GM06990 (cell line): ENCODE measurements around the gene EIF3CL.
"Not testable (repeated sequence)": the region's sequence is repeated elsewhere in the genome, so short reads cannot be mapped to it uniquely, and the experiment has no call there.

Experiments
- DNase-seq: peaks from one replicate; pipeline ENCODE4 v3.0.0-alpha.2; 2011; ENCODE audit not compliant: insufficient read length; ENCODE audit errors: extremely low read depth
- H3K27me3 ChIP-seq: replicated peaks from 2 replicates; pipeline ENCODE4 v1.6.0; 2011; ENCODE audit warnings: low read length; ENCODE audit not compliant: control insufficient read depth, insufficient read depth
- H3K36me3 ChIP-seq: 2 replicates; pipeline ENCODE4 v1.5.1; 2011; ENCODE audit warnings: low read length; ENCODE audit not compliant: control insufficient read depth, insufficient read depth
- H3K4me3 ChIP-seq: replicated peaks from 2 replicates; pipeline ENCODE4 v1.5.1; 2011; ENCODE audit warnings: low read depth, mild to moderate bottlenecking, control low read depth, low read length

EIF3CL gene

GRCh38 chr16:28377108-28377625, 26.5 kb downstream of the EIF3CL start:
- H3K27me3 ChIP-seq, H3K4me3 ChIP-seq, DNase-seq, H3K36me3 ChIP-seq: not testable (repeated sequence)

GRCh38 chr16:28375115-28375514, 28.5 kb downstream of the EIF3CL start:
- H3K36me3 ChIP-seq, H3K4me3 ChIP-seq, DNase-seq, H3K27me3 ChIP-seq: not testable (repeated sequence)

- not testable (repeated sequence) for DNase-seq, H3K4me3 ChIP-seq, H3K36me3 ChIP-seq, H3K27me3 ChIP-seq
Measured at GRCh38 chr16:28374281-28374680, 29.4 kb downstream of the EIF3CL start.

- H3K36me3 ChIP-seq, DNase-seq, H3K4me3 ChIP-seq: not testable (repeated sequence)
Measured at GRCh38 chr16:28367926-28368325, 35.7 kb downstream of the EIF3CL start.

GRCh38 chr16:28364268-28365173, 39.1 kb downstream of the EIF3CL start:
- not testable (repeated sequence) for DNase-seq, H3K36me3 ChIP-seq, H3K4me3 ChIP-seq, H3K27me3 ChIP-seq

More at GRCh38 chr16:28367926-28368325, 35.7 kb downstream of the EIF3CL start:
- not testable (repeated sequence) for H3K27me3 ChIP-seq

- not testable (repeated sequence) for H3K4me3 ChIP-seq, H3K27me3 ChIP-seq, H3K36me3 ChIP-seq, DNase-seq
Measured at GRCh38 chr16:28363408-28363807, 40.2 kb downstream of the EIF3CL start, which contains the start of gene NPIPB6. Gene NPIPB6, minus strand, starts transcription at chr16:28363508. Its CDS starts 686 bp downstream, at chr16:28362822.

GRCh38 chr16:28362600-28362999, 41.0 kb downstream of the EIF3CL start:
- not testable (repeated sequence) for H3K27me3 ChIP-seq, DNase-seq, H3K36me3 ChIP-seq, H3K4me3 ChIP-seq

GRCh38 chr16:28338230-28338629, 65.4 kb downstream of the EIF3CL start:
- not testable (repeated sequence) for DNase-seq, H3K27me3 ChIP-seq, H3K36me3 ChIP-seq, H3K4me3 ChIP-seq

- DNase-seq, H3K4me3 ChIP-seq, H3K27me3 ChIP-seq, H3K36me3 ChIP-seq: not testable (repeated sequence)
Measured at GRCh38 chr16:28336940-28337710, 66.5 kb downstream of the EIF3CL start.

GRCh38 chr16:28335678-28336077, 68.0 kb downstream of the EIF3CL start:
- H3K4me3 ChIP-seq, H3K27me3 ChIP-seq, H3K36me3 ChIP-seq, DNase-seq: not testable (repeated sequence)

GRCh38 chr16:28332632-28333031, 71.0 kb downstream of the EIF3CL start:
- not testable (repeated sequence) for H3K36me3 ChIP-seq, DNase-seq, H3K4me3 ChIP-seq, H3K27me3 ChIP-seq

GRCh38 chr16:28330981-28331380, 72.7 kb downstream of the EIF3CL start:
- H3K36me3 ChIP-seq, H3K4me3 ChIP-seq, H3K27me3 ChIP-seq, DNase-seq: not testable (repeated sequence)

GRCh38 chr16:28330232-28330631, 73.4 kb downstream of the EIF3CL start:
- not testable (repeated sequence) for H3K4me3 ChIP-seq, DNase-seq, H3K36me3 ChIP-seq, H3K27me3 ChIP-seq
